HG03520 (cell line): ENCODE data around the gene CEP85.
A peak's percentile ranks its signal among the peaks of the same experiment; 100 is the strongest.

Source experiments
- ATAC-seq: cut with Tn5 transposase; IDR thresholded peaks from one replicate; pipeline ENCODE4 v1.9.1; 2021; ENCODE audit warnings: mild to moderate bottlenecking, moderate library complexity; ENCODE audit not compliant: unreplicated experiment

Gene CEP85

DNA sequence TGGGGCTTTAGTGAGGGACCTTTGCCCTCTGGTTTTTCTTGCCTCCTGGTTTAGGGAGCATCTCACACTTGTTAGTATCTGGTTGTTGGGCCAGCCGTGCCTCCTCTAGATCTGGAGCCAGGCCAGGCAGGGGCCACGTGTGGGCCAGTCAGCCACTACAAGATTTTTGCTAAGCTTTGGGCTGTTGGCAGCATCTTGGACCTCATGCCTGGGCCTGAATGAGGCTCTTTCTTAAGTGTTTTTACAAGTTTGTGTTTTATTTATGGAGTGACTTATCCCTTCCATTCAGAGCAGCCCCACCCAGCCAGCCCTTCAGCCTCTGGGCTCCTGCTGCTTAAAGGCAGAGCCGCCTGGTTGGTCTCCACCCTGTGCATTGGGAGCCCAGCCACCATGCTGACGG lies 44.3 kb downstream of the CEP85 start:
- no peak for ATAC-seq

DNA sequence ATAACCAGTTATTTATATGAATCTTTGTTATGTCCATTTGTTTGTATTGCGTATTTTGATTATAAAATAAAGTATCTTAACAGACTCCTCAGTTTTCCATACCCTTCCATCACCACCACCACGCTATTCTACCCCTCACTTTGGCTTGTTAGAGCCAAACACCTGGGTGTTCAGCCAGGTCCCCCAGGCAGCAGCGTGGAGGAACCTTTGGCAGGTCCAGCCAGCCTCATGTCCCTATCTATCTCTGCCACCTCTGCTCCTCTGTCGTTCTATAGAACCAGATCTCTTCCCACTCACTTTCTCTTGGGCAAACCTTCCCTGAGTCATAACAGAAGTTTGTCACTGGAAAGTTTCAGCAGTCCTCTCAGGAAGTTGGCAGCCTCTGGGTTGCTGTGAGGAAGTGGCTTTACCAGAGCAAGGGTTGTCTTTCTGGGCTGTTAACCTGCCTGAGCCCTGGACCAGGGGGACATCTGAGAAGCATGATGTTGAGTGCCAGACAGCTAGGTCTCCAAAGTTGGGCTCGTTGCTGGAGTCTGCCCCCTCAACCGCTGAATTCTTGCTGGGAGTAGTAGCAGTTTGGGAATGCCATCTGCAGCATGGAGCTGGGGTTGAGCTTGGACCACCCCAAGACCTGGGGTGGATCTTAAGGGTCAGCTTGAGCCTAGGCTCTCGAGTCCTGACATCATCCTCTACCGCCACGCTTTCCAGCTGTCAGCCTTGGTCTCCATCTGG lies 44.9 kb downstream of the CEP85 start:
- ATAC-seq = no peak

DNA sequence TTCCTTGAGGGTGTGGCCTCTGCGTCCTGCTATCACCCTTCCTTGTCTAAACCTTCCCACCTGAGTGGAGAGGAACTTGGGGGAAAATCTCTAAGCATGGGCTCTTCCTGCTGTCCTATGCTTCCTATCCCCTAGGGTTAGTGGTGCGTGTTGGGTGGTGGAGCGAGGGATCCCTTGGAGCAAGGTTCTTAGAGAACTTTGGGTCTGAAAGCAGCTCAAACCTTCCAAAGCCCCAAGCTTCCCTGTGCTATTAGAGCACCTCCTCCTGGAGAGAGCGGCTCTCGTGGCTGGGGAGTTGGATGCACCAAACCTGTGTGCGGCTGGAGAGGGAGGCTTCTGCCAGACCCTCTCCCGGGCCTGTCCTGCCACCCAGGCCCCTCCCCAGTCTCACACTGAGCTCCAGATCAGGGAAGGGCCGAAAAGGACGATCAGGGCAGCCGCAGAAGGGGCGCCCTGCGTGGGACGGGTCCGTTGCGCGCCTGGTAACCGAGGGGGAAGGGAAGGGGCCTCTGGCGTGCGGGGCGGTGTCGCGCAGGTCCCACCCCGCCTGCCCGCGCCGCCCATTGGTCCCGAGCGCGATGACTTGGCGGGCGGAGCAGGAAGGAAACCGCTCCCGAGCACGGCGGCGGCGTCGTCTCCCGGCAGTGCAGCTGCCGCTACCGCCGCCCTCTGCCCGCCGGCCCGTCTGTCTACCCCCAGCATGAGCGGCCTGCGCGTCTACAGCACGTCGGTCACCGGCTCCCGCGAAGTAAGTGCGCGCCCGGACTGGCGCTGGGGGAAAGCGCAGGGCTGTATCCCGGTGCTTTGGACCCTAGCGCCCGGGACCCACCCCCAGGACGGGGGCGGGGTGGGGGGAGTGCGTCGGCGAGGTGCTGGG lies 45.7 kb downstream of the CEP85 start, which contains the start of gene SH3BGRL3:
Gene SH3BGRL3, plus strand, starts transcription at position 631 of the 877 bp plus-strand sequence. Its CDS starts 70 bp downstream, at position 701.
- ATAC-seq = peak; percentile 50

DNA sequence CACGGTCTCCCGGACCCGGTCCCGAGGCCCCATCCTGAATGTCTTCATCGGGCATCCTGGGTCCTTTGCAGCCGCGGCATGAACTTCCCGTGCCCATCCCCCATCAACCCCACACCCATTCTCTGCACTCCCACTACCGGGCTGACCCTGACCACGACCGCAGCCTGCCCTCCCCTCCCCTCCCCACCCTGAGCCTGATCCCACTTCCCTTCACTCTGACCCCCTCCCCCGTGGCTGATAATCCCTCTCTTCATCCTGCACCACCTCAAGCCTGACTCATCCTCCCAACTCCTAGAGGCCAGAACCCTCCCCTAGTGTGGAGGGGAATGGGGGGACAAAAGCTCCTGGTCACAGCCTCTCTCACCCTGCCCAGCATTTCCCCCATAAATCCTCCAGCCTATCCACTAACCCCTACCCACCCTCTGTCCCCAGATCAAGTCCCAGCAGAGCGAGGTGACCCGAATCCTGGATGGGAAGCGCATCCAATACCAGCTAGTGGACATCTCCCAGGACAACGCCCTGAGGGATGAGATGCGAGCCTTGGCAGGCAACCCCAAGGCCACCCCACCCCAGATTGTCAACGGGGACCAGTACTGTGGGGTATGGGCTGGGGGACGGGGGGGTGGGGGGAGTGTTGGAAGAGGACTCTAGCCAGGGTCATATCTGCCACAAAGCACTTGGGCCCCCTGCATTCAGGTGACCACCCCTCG lies 46.5 kb downstream of the CEP85 start:
- no peak for ATAC-seq

DNA sequence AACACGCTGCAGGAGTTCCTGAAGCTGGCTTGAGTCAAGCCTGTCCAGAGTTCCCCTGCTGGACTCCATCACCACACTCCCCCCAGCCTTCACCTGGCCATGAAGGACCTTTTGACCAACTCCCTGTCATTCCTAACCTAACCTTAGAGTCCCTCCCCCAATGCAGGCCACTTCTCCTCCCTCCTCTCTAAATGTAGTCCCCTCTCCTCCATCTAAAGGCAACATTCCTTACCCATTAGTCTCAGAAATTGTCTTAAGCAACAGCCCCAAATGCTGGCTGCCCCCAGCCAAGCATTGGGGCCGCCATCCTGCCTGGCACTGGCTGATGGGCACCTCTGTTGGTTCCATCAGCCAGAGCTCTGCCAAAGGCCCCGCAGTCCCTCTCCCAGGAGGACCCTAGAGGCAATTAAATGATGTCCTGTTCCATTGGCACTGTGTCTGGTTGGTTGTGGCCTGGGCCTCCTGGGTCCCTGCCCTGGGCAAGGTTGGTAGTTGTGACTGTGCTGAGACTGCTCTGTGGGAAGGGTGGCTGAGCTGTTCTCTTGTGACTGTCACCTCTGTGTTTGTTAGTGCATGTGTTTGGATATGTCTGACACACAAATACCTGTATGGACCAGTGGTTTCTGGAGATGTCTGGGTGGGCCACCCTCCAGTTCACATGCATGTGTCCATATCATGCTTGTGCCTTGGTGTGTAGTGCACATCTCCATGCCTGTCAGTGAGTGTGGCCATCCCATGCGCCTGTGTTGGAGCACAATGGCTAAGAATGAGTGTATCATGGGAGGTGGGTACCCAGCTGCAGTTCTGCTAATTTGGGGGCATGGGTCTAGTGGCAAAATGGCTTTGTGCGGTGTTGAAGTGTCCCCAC lies 47.3 kb downstream of the CEP85 start:
- ATAC-seq = no peak

DNA sequence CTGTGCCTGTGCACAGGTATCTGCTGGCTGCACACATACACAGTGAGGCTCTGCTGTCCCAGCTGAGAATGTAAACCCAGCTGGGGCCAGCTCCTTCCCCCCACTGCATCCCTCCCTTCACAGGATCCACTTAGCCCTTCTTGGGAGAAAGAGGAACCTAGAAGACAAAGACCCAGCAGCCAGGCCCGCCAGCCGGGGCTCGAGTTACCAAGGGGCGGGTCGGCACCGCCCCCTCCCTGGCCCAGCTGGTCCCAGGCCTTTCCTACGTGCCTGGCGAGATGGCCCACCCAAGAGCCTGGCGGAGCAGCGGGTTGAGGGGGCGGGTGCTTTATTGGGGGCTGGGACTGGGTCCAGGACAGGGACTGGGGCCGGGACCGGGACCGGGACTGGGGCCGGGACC lies 48.0 kb downstream of the CEP85 start:
- ATAC-seq = no peak

DNA sequence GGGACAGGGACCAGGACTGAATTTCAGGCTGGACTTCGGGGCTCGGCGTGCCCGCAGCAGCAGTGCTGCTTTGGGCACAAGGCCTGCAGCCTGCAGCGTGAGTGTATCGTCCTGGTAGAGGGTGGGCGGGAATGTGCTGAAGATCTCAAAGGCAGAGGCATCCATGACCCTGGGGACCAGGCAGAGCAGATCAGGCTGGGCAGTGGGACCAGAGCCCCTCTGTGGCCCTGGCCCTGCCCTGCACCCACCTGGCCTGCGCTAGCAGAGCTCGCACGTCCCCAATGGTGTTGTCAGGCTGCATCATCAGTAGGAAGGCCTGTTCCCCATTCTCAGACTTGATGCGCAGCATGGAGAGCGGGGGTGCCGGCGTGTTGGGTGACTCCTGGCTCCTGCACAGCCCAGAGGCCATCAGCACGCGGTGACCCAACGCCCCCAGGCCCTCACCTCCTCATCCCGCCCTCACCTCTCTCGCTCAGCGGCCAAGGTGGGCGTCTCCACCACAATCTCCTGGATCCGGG lies 48.5 kb downstream of the CEP85 start:
- no peak for ATAC-seq

DNA sequence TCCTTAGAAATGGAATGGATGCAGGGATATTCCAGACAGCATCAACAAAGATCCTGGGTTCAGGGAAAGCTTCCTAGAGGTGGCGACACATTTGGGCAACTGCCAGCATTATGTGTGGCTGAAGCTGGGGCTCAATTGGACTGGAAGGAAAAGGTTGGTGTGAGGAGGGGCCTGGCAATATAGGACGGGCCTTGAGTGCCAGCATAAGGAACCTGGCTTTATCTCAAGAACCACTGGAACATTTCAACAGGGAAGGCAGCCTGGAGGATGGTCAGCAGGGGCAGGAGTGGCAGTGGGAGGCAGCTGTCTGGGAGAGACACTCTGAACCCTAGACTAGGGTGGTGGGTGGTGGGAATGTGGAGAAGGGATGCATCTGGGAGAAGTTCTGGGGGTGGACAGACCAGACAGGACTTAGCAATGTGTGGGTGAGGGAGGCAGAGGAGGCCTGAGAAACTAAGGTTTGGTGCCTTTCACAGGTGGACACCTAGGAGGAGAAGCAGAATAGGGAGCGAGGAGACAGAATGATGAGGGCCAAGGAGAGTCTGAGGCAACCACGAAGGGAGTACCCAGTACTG lies 49.4 kb downstream of the CEP85 start:
- no peak for ATAC-seq

DNA sequence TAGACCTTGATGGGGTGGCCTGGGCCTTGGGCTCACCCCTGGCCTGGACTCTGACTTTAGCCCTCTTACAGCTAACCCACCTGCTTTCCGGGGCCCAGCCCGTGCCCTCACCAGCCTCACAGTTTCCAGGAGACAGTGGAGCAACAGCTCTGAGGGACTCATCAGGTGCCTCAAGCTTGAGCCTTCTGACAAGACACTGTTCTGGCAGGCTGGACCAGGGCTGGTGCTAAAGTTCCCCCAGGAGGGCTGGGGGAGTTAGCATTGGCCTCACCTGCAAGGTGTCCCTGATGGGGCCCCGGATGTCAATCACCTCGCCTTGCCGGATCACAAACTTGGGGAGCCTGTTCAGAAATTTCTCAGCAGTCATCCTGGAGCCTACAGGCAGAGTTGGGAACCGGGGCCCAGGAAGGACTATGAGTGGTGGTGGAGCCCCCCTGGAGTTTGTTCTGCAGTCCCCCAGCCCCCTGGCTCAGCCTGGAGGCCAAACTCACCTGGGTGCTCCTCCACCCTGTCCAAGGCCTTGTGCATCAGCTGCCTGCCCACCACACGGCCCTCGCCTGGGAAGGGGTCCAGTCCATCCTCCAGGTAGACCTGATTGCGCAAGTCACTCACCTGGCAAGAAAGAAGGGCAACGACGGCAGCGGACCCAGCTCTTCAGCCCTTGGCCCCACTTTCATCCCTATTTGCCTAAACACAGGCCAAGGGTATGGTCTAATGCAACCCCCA lies 50.0 kb downstream of the CEP85 start:
- ATAC-seq = no peak

DNA sequence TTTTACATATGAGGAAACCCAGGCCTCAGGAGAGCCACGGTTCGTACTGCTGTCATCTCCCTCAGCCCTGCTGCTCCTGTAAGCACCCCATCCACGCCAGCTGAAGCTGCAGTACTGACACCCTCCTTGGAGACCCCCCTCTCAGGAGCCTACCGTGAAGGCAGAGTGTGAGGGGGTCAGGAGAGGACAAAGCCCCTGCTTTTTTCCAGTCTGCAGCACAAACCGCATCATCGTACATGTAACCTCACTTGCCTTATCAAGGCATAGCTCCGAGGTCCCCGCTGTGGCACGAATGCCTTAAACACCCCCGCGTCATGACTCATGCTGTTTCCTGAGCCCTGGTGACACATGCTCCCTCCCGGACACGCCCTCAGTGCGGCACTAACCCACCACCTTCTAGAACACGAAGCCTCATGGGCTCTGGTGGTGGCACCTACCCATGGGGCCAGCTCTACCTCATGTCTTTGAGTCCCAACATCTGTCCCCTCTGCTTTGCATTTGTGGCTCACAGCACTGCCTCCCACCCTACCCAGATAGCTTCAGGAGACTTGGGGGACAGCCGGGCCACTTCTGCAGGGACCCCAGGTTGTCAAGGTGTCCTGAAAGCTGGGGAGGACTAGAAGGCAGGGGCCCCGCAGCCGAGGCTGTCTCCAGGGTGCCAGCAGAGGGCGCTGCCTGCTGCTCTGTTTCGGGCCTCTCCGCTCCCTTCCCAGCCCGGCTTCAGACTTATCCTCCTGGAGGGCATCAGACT lies 50.8 kb downstream of the CEP85 start:
- ATAC-seq = no peak

DNA sequence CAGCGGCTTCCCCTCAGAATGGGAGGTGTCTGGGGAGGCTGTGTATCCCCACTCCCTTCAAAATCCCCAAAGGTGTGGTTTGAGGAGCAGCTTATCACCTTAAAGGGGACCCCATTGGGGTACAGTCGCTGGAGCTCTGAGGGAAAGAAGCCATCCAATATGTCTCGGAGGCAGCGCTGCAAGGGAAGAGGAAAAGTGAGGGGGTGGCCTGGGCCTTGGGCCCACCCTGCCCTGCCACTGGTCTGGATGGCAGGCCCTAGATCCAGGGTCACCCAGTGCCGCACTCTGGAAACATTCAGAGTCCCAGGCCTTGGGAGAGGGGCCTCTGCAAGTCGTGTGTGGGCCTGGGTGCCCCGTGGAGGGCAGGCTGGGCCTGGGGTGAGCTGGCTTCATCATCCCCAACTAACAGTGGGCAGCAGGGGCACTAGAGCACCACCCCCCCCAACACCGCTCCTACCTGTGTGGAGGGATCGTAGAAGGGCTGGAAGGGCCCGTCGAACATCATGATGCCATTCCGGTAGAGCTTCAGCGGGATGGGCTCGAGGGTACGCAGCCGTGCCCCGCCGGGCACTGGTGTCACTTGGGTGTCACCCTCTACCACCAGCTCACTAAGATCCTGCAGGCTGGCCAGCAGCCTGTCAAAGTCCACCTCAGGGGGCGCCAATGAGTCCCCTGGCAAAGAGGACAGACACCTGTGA lies 51.5 kb downstream of the CEP85 start:
- no peak for ATAC-seq

DNA sequence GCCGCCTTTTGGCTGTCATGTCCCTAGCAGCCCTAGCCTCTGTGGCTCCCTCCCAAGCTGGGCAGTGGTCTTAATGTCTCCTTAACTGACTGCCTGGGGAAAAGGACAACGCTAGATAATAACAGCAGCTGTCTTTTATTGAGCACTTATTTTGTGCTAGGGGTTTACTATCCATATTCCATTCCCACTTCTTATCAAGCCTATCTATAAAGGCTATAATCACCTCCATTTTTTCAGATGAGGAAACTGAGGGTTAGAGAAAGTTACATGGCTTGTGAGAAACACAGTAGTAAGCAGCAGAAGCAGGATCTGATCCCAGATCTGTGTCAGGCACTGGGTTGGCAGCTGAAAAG lies 52.0 kb downstream of the CEP85 start:
- ATAC-seq = no peak

DNA sequence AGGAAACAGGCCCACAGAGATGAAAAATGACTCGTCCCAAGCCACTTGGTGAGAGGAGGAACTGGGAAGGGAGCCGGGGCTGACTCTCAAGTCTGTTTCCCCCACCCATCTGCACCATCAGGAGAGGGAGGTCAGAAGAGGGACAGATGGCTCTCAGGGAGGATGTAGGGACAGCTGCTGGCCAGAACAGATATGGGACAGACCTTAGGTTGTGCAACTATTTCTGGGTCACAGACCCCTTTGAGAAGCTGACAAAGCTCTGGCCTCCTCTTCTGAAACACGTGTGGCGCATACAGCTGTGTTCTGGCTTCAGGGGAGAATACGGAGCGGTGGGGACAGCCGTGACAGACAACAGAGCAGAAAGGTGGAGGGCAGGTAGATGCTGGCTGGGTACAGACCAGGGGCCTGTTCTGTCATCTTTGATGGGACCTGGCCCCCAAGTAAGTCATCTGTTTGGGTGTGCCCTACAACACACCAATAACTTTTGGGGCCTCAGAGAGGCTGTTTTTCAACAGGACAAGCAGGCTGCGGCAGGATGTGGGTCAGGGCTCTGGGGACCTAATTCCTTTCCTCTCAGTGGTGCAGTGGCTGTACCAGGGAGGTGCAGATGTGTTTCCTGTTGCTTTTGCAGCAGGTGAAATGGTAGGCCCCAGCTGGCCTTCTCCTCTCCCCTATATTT lies 53.2 kb downstream of the CEP85 start:
- no peak for ATAC-seq

DNA sequence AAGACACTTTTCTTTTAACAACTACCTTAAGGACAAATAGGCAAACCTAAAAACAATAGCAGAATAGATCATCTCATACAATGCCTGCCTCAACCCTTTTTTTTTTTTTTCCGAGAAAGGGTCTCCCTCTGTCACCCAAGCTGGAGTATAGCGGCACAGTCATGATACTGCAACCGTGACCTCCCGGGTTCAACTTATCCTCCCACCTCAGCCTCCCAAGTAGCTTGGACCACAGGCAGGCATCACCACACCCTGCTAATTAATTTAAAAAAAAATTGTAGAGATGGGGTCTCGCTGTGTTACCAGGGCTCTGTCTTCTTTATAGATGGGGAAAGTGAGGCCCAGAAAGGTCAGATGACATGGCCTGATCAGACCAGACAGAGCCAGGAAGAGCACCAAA lies 53.8 kb downstream of the CEP85 start:
- no peak for ATAC-seq

DNA sequence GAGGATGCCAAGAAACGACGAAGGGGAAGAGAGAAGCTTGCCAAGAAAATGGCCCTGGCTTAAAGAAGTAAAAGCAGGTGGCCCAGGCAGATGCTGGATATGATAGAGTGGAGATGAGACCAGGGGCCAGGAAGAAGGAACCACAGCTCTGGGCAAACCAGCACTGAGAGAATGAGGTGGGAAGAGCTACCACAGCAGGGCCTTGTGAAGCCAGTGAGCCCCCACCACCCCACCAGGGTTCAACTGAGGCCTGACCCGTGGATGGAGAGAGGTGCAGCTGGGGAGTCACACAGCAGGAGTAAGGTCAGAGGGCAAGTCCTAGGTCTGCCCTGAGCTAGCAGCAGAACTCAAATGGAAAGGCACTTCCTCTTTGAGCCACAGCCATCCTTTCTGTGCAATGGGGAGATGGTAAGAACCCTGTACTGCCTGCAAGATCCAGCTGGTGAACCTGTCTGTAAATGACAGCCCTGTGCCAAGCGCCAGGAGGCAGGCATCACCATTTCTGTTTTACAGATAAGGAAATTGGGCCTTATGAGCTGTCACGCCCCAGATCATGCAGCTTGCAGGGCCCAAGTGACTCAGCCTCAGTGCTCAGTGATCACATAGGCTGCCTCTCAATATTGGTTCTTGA lies 54.4 kb downstream of the CEP85 start:
- no peak for ATAC-seq

DNA sequence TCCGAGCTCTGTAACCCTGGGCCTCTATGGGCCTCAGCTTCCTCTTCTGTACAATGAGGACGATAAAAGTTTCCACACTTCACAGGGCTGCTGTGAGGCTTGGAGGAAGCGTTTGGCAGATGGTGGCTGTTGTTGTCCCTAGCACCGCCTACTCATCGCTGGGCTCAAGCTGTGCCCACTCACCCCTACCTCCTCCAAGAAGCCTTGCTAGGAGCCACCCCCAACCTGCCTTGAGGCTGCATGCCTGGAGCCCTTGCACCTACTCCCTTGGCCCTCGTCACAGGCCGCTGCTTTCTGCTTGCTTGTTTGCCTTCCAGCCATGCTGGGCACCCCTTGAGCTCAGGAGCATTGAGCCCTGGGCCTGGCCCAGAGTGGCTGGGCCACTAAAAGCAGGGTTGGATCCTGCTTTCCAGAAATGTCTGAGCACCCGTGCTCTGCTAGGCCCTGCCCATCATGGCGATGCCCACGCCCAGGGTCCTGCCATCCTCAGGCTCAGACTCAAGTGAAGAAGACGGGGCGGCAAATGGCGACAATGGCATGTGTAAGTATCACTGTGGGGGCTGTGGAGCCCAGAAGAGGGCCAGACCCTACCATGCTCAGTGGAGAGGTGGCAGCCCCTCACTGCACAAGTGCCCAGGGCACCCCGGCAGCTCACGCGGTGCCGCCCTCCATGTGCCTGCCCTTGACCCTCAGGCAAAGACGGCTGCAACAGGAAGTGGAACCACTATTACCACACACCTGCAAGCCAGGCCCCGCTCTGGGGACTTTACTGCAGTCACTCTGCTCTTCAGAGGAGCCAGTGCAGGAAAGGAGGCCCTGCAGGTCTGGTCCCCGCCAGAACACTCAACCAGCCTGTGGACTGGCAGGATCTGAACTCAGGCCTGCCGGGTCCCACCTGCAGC lies 55.4 kb downstream of the CEP85 start:
- ATAC-seq = no peak
